Adrenal gland (tissue), 5 donors: ENCODE results near the gene PCDHGB6.

Experiments used
- CTCF ChIP-seq, 6 experiments: fragments of 450-650 bp in 4 of 6; fragments of 200-600 bp in 2 of 6; sonication (generic) in 1 of 6; IDR thresholded peaks; 1 replicate in 5 of 6; 2 replicates in 1 of 6; pipeline versions ENCODE4 v1.5.1 to v1.8.0; 2016 to 2021; ENCODE audit warnings: antibody characterized with exemption in 6 of 6, mild to moderate bottlenecking in 2 of 6, moderate library complexity in 1 of 6
- POLR2A ChIP-seq, 2 donors: fragments of 450-650 bp; IDR thresholded peaks; one replicate each; pipeline ENCODE4 v1.6.1; 2017; ENCODE audit warnings: antibody characterized with exemption in 2 of 2, mild to moderate bottlenecking in 2 of 2, moderate library complexity in 1 of 2
- donor health status: DM: no; HTN: no; CAD: no.

DNA sequence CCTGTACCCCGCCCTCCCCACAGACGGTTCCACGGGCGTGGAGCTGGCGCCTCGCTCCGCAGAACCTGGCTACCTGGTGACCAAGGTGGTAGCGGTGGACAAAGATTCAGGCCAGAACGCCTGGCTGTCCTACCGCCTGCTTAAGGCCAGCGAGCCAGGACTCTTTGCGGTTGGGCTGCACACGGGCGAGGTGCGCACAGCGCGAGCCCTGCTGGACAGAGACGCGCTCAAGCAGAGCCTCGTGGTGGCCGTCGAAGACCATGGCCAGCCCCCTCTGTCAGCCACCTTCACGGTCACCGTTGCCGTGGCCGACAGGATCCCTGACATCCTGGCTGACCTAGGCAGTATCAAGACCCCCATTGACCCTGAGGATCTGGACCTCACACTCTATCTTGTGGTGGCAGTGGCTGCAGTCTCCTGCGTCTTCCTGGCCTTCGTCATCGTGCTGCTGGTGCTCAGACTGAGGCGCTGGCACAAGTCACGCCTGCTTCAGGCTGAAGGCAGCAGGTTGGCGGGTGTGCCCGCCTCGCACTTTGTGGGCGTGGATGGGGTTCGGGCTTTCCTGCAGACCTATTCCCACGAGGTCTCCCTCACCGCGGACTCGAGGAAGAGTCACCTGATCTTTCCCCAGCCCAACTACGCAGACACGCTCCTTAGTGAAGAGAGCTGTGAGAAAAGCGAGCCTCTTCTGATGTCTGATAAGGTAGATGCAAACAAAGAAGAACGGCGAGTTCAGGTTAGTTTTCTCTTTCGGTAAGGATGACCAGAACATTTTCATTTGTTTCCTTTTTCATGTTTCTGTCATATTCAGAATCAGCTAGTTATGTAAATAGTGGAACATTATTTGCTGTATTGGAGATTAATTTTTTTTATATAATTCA, 41.6 kb upstream of the PCDHGB6 start:
- no peak for TF ChIP-seq CTCF (IDR thresholded peaks at IDR 0.05)
- no peak for TF ChIP-seq POLR2A (IDR thresholded peaks at IDR 0.05)
